ENCODE results near the gene TEK.

TEK gene

GRCh38 chr9:27125030-27125429 is 16.0 kb downstream of the TEK start:
- DNase-seq = no peak

GRCh38 chr9:27125936-27126335 is 16.9 kb downstream of the TEK start:
- no peak for DNase-seq

GRCh38 chr9:27126670-27127069 is 17.6 kb downstream of the TEK start:
- no peak for DNase-seq

- DNase-seq = no peak
Measured at GRCh38 chr9:27129221-27129620, 20.2 kb downstream of the TEK start.

GRCh38 chr9:27131731-27132130 is 22.7 kb downstream of the TEK start:
- no peak for DNase-seq

GRCh38 chr9:27133817-27134216 is 24.8 kb downstream of the TEK start:
- DNase-seq = no peak

- DNase-seq = no peak
Measured at GRCh38 chr9:27142299-27142930, 33.4 kb downstream of the TEK start.

- DNase-seq = no peak
Measured at GRCh38 chr9:27145143-27145542, 36.1 kb downstream of the TEK start.

- no peak for DNase-seq
Measured at GRCh38 chr9:27149651-27150050, 40.6 kb downstream of the TEK start.

GRCh38 chr9:27150746-27151406 is 41.9 kb downstream of the TEK start:
- DNase-seq = no peak

GRCh38 chr9:27151693-27152404 is 42.8 kb downstream of the TEK start:
- no peak for DNase-seq

- no peak for DNase-seq
Measured at GRCh38 chr9:27152405-27152718, 43.3 kb downstream of the TEK start.

GRCh38 chr9:27154908-27155307 is 45.9 kb downstream of the TEK start:
- no peak for DNase-seq

GRCh38 chr9:27157097-27157496 is 48.1 kb downstream of the TEK start:
- no peak for DNase-seq

- no peak for DNase-seq
Measured at GRCh38 chr9:27157736-27158135, 48.7 kb downstream of the TEK start.

GRCh38 chr9:27160636-27161035 is 51.6 kb downstream of the TEK start:
- DNase-seq = no peak

GRCh38 chr9:27162045-27162444 is 53.0 kb downstream of the TEK start:
- DNase-seq = no peak

- DNase-seq = no peak
Measured at GRCh38 chr9:27165068-27165467, 56.0 kb downstream of the TEK start.

- no peak for DNase-seq
Measured at GRCh38 chr9:27165670-27166069, 56.6 kb downstream of the TEK start.

GRCh38 chr9:27168496-27168895 is 59.5 kb downstream of the TEK start:
- no peak for DNase-seq

- no peak for DNase-seq
Measured at GRCh38 chr9:27168951-27169350, 59.9 kb downstream of the TEK start.

- no peak for DNase-seq
Measured at GRCh38 chr9:27176971-27177370, 67.9 kb downstream of the TEK start.

- no peak for DNase-seq
Measured at GRCh38 chr9:27179245-27179865, 70.3 kb downstream of the TEK start.

- no peak for DNase-seq
Measured at GRCh38 chr9:27181381-27181780, 72.4 kb downstream of the TEK start.

Measured in activated CD4-positive, alpha-beta T cell treated with anti-CD3 and anti-CD28 coated beads, Interleukin-2, amount 50 U/mL, for 48 hours (primary cell).